IPS-NIHi11 (cell line): Measurements from ENCODE around the gene GRIA1.
"Not testable (repeated sequence)": the region's sequence is repeated elsewhere in the genome, so short reads cannot be mapped to it uniquely, and the experiment has no call there.

Experiments
- DNase-seq: peaks from one replicate; pipeline ENCODE4 v3.0.0; 2012; ENCODE audit warnings: mixed read lengths, low spot score

GRIA1 gene

GRCh38 chr5:153718713-153719112, 228.2 kb downstream of the GRIA1 start:
- DNase-seq = no peak

GRCh38 chr5:153719324-153719723, 228.9 kb downstream of the GRIA1 start:
- no peak for DNase-seq

GRCh38 chr5:153723022-153723610, 232.6 kb downstream of the GRIA1 start:
- not testable (repeated sequence) for DNase-seq

GRCh38 chr5:153742060-153742459, 251.6 kb downstream of the GRIA1 start:
- no peak for DNase-seq

GRCh38 chr5:153744751-153745150, 254.3 kb downstream of the GRIA1 start:
- no peak for DNase-seq

GRCh38 chr5:153745778-153746395, 255.4 kb downstream of the GRIA1 start:
- DNase-seq = no peak

GRCh38 chr5:153746440-153746839, 256.0 kb downstream of the GRIA1 start:
- DNase-seq = no peak

- DNase-seq = no peak
Observed at GRCh38 chr5:153748823-153749222, 258.4 kb downstream of the GRIA1 start.

- no peak for DNase-seq
Observed at GRCh38 chr5:153749960-153750359, 259.5 kb downstream of the GRIA1 start.

- no peak for DNase-seq
Observed at GRCh38 chr5:153751251-153751650, 260.8 kb downstream of the GRIA1 start.

- no peak for DNase-seq
Observed at GRCh38 chr5:153752890-153753289, 262.4 kb downstream of the GRIA1 start.

GRCh38 chr5:153753645-153754432, 263.4 kb downstream of the GRIA1 start:
- no peak for DNase-seq

- no peak for DNase-seq
Observed at GRCh38 chr5:153755913-153756500, 265.5 kb downstream of the GRIA1 start.

- DNase-seq = peak; percentile 33
Observed at GRCh38 chr5:153756540-153756939, 266.1 kb downstream of the GRIA1 start.

- DNase-seq = no peak
Observed at GRCh38 chr5:153765987-153766386, 275.5 kb downstream of the GRIA1 start.

GRCh38 chr5:153767221-153768188, 277.0 kb downstream of the GRIA1 start:
- no peak for DNase-seq

GRCh38 chr5:153770066-153770465, 279.6 kb downstream of the GRIA1 start:
- no peak for DNase-seq

- DNase-seq = no peak
Observed at GRCh38 chr5:153774686-153775085, 284.2 kb downstream of the GRIA1 start.

GRCh38 chr5:153775923-153776322, 285.5 kb downstream of the GRIA1 start:
- DNase-seq = no peak

GRCh38 chr5:153777681-153778581, 287.5 kb downstream of the GRIA1 start:
- DNase-seq = peak; percentile 23

GRCh38 chr5:153779836-153780235, 289.4 kb downstream of the GRIA1 start:
- DNase-seq = no peak
